Peyer's patch (tissue), 4 donors: ENCODE data around the gene MIA. TPM values are rescaled to one million over a fixed set of nuclear protein-coding genes. Genes with fewer than 3 reads are reported as not detected.

Source experiments
- DNase-seq, 3 donors: peaks; one replicate each; pipeline ENCODE4 v3.0.0-alpha.2; 2017 to 2019
- H3K27ac ChIP-seq, 4 donors: fragments of 200-600 bp; sonication (generic); one replicate each; pipeline ENCODE4 v1.5.1; 2016 to 2019
- H3K27me3 ChIP-seq, 2 donors: fragments of 200-600 bp; sonication (generic); one replicate each; pipeline ENCODE4 v1.5.1; 2019
- H3K36me3 ChIP-seq, 3 donors: fragments of 200-600 bp; sonication (generic); one replicate each; pipeline ENCODE4 v1.5.1; 2016 to 2019
- H3K4me1 ChIP-seq, 4 donors: fragments of 200-600 bp; sonication (generic); one replicate each; pipeline ENCODE4 v1.5.1; 2016 to 2019
- H3K4me3 ChIP-seq, 4 donors: fragments of 200-600 bp; sonication (generic); 1 replicate in 3 of 4; 2 replicates in 1 of 4; pipeline ENCODE4 v1.5.1; 2016 to 2019; ENCODE audit warnings: mild to moderate bottlenecking in 1 of 4
- H3K9me3 ChIP-seq, 4 donors: fragments of 200-600 bp; sonication (generic); one replicate each; pipeline ENCODE4 v1.5.1; 2016 to 2019; ENCODE audit warnings: mild to moderate bottlenecking in 1 of 4
- POLR2A ChIP-seq, 2 donors: fragments of 450-650 bp; IDR thresholded peaks; one replicate each; pipeline ENCODE4 v1.5.1; 2017; ENCODE audit warnings: antibody characterized with exemption in 2 of 2, mild to moderate bottlenecking in 2 of 2, moderate library complexity in 2 of 2
- total RNA-seq, 4 donors: library from RNA; depleted of rRNA; stranded (reverse); fragments of >200 nt; gene quantifications; one replicate each; pipeline ENCODE4 v1.1.0, GENCODE V29; 2016
- TF ChIP-seq, protein P1 (sequence below), 6 experiments: fragments of 450-650 bp in 4 of 6; fragments of 200-600 bp in 2 of 6; sonication (generic) in 1 of 6; IDR thresholded peaks; one replicate each; pipeline ENCODE4 v1.5.1; 2017 to 2019; ENCODE audit warnings: antibody characterized with exemption in 6 of 6, mild to moderate bottlenecking in 3 of 6, moderate library complexity in 1 of 6

MIA gene
- total RNA-seq, 4 donors from 2014 or later: 4.0 TPM; not detected in 3

DNA sequence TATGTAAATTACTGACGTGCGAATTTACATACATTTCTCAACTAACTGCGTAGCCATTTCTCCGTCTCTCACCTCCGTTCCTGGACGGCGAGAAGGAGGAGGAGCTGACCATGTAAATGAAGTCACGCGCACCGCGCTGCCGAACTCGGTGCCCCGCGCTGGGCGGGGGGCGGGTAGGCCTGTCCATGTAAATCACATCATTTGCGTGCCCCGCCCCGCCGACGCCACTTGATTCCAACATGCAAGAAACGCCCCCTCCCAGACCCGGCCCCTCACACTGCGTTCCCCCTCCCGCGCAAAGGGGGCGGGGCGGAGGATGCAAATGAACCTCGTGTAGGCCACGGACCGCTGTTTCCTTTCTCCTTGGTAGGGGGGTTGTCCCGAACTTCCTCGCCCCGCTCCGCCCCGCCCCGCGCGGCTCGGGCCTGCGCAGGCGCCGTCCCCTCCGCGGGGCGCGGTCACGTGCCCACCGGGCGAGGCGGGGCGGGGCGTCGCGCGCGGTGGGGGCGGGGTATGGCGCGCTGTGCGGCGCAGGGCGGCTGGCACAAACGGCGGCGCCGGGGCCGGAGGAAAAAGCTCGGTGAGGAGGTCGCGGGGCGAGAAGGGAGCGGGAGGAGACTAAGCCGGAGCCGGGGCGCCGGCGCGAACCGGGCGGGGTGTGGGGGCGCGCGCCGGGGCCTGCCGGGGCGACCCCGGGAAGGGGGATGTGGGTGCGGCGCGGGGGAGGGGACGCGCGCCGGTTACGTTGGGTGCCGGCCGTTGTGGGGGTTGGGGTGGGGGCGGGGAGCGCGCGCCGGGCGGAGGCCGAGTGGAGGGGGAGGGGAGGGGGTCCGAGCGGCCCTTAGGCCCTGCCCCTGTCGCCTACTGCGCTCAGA, 23.6 kb downstream of the MIA start, which contains the start of gene EGLN2:
EGLN2 (plus strand) TSS at position 509 of the 875 bp plus-strand sequence. CDS start 1,382 bp downstream, outside the sequence.
- Histone ChIP-seq H3K36me3 (peaks cover 0 to 15% (median 0%) of the 10 kb centered on the region in 3 donors), H3K27me3 (no peaks in the 10 kb centered on the region), H3K9me3 (no peaks in the 10 kb centered on the region), H3K27ac (peak within 1 kb of the TSS; percentile 97 to 98 (median 98)), H3K4me3 (peak within 1 kb of the TSS; percentile 95 to 98 (median 97)), H3K4me1 (peaks cover 22 to 48% (median 42%) of the 10 kb centered on the region in 4 donors)
- DNase-seq: peak; percentile 100
- TF ChIP-seq POLR2A (IDR thresholded peaks at IDR 0.05): peak; percentile 44 to 66
- TF ChIP-seq, protein P1, sequence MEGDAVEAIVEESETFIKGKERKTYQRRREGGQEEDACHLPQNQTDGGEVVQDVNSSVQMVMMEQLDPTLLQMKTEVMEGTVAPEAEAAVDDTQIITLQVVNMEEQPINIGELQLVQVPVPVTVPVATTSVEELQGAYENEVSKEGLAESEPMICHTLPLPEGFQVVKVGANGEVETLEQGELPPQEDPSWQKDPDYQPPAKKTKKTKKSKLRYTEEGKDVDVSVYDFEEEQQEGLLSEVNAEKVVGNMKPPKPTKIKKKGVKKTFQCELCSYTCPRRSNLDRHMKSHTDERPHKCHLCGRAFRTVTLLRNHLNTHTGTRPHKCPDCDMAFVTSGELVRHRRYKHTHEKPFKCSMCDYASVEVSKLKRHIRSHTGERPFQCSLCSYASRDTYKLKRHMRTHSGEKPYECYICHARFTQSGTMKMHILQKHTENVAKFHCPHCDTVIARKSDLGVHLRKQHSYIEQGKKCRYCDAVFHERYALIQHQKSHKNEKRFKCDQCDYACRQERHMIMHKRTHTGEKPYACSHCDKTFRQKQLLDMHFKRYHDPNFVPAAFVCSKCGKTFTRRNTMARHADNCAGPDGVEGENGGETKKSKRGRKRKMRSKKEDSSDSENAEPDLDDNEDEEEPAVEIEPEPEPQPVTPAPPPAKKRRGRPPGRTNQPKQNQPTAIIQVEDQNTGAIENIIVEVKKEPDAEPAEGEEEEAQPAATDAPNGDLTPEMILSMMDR (IDR thresholded peaks at IDR 0.05): no peak

DNA sequence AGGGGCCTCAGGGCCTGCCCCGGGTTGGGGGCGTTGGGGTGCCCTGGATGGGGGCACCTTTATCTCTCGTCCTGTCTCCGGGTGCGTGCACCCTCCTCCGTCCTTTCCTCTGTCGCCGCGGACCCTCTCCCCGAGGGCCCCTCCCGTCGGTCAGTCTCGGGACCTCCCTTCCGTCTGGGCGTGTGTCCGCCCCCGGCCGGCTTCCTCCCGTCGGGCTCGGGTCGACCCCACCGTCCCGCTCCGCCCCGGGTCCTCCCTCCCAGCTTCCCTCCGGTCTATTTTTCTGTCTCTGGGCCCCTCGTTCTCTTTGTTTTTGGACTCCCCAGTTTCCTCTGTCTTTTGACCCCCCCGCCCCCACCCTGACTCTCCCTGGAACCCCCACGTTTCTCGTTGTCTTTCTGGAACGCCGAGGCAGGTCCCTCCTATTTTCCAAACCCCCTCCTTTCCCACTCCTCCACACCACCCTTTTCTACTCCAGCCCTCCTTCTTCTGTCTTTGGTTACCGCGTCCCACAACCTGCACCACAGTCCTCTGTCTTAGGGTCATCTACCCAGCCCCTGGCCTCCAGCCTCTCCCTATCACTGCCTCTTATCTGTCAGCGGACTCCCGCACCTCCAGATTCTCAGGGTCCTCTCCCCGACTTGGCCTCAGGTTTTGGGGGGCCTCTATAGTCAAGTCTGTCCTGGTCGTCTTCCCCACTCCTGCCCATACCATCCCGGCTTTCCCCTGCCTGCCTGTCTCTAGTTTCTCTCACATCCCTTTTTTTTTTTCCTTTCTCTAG, 24.4 kb downstream of the MIA start:
- Histone ChIP-seq H3K27me3 (no peaks in the 10 kb centered on the region), H3K4me1 (peaks cover 24 to 56% (median 49%) of the 10 kb centered on the region in 4 donors), H3K27ac (peak overlapping the region; percentile 97 to 98 (median 98)), H3K4me3 (peak overlapping the region; percentile 95 to 98 (median 97)), H3K9me3 (no peaks in the 10 kb centered on the region), H3K36me3 (peaks cover 0 to 12% (median 0%) of the 10 kb centered on the region in 3 donors)
- TF ChIP-seq, protein P1 (IDR thresholded peaks at IDR 0.05): no peak
- no peak for TF ChIP-seq POLR2A (IDR thresholded peaks at IDR 0.05)
- peak in 2 of 3 donors; percentile 43 to 69 for DNase-seq

DNA sequence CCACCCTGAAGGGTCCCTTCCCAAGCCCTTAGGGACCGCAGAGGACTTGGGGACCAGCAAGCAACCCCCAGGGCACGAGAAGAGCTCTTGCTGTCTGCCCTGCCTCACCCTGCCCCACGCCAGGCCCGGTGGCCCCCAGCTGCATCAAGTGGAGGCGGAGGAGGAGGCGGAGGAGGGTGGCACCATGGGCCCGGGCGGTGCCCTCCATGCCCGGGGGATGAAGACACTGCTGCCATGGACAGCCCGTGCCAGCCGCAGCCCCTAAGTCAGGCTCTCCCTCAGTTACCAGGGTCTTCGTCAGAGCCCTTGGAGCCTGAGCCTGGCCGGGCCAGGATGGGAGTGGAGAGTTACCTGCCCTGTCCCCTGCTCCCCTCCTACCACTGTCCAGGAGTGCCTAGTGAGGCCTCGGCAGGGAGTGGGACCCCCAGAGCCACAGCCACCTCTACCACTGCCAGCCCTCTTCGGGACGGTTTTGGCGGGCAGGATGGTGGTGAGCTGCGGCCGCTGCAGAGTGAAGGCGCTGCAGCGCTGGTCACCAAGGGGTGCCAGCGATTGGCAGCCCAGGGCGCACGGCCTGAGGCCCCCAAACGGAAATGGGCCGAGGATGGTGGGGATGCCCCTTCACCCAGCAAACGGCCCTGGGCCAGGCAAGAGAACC, 25.1 kb downstream of the MIA start:
- Histone ChIP-seq H3K4me3 (peak overlapping the region; percentile 95 to 98 (median 97)), H3K36me3 (peaks cover 0 to 12% (median 0%) of the 10 kb centered on the region in 3 donors), H3K4me1 (peaks cover 28 to 64% (median 56%) of the 10 kb centered on the region in 4 donors), H3K27ac (peak overlapping the region; percentile 97 to 98 (median 98)), H3K27me3 (no peaks in the 10 kb centered on the region), H3K9me3 (no peaks in the 10 kb centered on the region)
- DNase-seq: no peak
- no peak for TF ChIP-seq POLR2A (IDR thresholded peaks at IDR 0.05)
- TF ChIP-seq, protein P1 (IDR thresholded peaks at IDR 0.05): no peak

DNA sequence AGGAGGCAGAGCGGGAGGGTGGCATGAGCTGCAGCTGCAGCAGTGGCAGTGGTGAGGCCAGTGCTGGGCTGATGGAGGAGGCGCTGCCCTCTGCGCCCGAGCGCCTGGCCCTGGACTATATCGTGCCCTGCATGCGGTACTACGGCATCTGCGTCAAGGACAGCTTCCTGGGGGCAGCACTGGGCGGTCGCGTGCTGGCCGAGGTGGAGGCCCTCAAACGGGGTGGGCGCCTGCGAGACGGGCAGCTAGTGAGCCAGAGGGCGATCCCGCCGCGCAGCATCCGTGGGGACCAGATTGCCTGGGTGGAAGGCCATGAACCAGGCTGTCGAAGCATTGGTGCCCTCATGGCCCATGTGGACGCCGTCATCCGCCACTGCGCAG, 25.7 kb downstream of the MIA start:
- Histone ChIP-seq H3K36me3 (peaks cover 0 to 12% (median 0%) of the 10 kb centered on the region in 3 donors), H3K27ac (peak overlapping the region; percentile 26 to 98 (median 76)), H3K27me3 (no peaks in the 10 kb centered on the region), H3K4me1 (peaks cover 31 to 69% (median 61%) of the 10 kb centered on the region in 4 donors), H3K9me3 (no peaks in the 10 kb centered on the region), H3K4me3 (peak overlapping the region in 3 of 4 donors; percentile 9 to 98 (median 98))
- no peak for DNase-seq
- TF ChIP-seq, protein P1 (IDR thresholded peaks at IDR 0.05): no peak
- TF ChIP-seq POLR2A (IDR thresholded peaks at IDR 0.05): no peak
